NT2/D1 (cell line): ENCODE results near the gene METRNL.

Experiments
- SUZ12 ChIP-seq: IDR thresholded peaks from 2 replicates; pipeline ENCODE4 v1.6.1; 2011; ENCODE audit not compliant: insufficient read length, insufficient read depth; ENCODE audit errors: extremely low read depth
- ZNF274 ChIP-seq: IDR thresholded peaks from 2 replicates; pipeline ENCODE4 v1.6.1; 2011; ENCODE audit warnings: mild to moderate bottlenecking, low read depth, low read length

- TF ChIP-seq SUZ12, result no peak
- no peak for TF ChIP-seq ZNF274
Measured at GRCh38 chr17:83093506-83093905, 14.1 kb downstream of the METRNL start.
